Stimulated activated CD4-positive, alpha-beta T cell treated with anti-CD3 and anti-CD28 coated beads, Interleukin-15, amount 100 ng/mL, for 48 hours (primary cell): Measurements from ENCODE around the gene GOLGA6A.
"Not testable (repeated sequence)": the region's sequence is repeated elsewhere in the genome, so short reads cannot be mapped to it uniquely, and the experiment has no call there.

Experiments used
- DNase-seq, 2 donors: peaks; one replicate each; pipeline ENCODE4 v3.0.0-alpha.2; 2020; ENCODE audit warnings: low read depth in 2 of 2

Gene GOLGA6A

GRCh38 chr15:74099963-74100733, 17.8 kb upstream of the GOLGA6A start:
- peak; percentile 74 to 75 for DNase-seq

- DNase-seq = not testable (repeated sequence)
Observed at GRCh38 chr15:74096753-74097474, 14.6 kb upstream of the GOLGA6A start.

DNA sequence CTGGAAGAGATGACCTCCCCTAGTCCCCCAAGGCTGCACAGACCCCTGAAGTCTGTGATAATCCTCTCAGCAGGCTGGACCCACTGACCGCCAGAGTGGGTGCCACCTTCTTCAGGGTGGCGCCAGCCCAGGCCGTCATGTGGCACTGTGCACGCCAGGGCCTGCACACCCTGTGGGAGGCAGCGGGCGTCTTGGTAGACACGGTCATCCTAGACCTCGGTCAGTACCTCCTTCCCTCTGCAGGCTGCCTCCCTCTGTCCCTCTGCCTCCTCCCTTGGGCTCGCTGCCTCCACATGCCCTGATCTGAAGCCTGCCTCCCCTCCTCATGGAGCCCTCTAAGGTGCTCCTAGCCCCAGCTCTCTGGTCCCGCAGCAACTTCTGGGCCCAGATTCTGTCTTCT, 13.3 kb upstream of the GOLGA6A start:
- not testable (repeated sequence) for DNase-seq

DNA sequence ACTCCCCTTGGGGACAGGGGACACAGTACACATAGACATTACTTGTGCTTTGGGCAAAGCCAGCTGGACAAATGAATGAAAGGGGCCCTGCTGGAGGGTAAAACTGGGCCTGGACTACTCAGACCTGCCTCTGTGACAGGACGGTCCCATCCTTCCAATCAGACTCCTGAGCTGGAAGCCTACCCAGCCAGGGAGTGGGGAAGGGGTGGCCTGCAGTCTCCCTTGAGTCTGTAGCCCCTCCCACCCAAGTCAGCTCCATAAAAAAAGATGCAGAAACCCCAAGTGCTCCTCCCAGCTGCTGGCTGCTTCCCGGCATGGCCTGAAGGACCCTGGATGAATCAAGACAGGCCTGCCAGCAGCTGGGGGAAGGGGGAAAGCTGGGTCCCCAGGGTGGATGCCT, 12.2 kb upstream of the GOLGA6A start:
- not testable (repeated sequence) for DNase-seq

DNA sequence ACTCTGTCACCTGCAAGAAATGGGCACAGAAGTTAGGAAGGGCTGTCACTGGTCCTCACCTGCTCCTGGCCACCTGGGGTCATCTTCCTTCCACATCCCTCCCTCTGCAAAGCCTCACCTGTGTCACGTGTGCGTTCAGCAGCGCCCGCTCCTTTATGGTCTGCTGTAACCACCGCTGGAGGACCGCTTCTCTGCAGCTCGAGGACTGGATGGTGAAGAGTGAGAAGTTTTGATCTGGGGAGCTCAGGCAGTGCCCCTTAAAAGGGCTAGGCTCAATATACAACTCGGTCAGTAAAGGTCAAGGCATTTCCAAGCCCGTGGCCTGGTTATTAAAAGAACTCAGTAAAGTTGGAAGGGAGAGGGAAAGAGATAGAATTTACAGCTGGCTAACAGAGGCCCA, 6.6 kb downstream of the GOLGA6A start:
- not testable (repeated sequence) for DNase-seq

DNA sequence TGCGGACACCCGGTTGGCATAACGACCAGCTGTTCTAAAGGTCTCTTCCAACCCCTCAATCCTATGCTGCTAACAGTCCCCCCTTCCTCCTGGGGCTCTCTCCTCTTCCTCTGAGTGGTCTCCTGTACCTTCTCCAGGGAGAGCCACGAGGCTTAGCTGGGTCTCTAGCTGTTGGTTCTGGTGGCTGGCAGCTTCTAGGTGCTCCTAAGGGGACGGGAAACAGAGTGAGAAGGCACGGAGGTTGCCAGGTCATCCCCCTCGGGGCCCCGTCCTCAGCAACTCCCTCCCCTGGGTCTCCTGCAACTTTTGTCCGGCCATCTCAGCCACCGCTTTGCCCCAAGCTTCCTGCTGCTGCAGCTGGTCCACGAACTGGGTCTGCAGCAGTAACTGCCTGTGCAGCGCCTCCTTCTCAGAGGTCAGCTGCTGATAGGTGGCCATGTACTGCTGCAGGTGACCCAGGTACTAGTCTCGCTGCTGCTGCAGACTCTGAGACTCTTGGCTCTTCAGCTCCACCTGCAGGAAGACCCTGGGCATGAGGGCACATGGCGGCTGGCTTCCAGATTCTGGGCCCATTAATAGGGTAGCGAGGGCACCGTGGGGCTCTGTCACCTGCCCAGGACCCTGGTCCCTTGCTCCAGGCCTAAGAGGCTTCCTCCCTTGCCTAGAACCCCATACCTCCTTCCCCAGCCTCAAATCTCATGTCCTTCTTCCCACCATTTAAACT, 9.6 kb downstream of the GOLGA6A start:
- peak in 1 of 2 donors; percentile 9 for DNase-seq

DNA sequence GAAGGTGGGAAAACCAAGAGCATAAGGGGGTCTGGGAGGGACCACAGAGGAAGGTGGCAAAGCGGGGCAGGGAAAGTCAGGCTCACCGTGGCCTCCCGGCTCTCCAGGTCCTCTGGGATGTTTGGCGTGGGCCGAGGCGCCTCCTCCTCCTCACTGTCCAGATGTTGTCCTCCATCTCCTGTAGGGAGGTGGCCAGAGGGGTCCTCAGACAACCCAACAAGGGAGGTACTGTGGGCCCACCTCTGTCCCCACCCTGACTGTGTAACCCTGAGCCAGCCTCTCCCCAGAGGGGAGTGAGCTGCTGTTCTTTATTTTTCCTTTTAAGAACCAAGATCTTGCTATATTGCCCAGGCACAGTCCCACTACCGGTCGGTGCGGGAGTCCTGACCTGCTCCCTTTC, 10.2 kb downstream of the GOLGA6A start:
- not testable (repeated sequence) for DNase-seq

DNA sequence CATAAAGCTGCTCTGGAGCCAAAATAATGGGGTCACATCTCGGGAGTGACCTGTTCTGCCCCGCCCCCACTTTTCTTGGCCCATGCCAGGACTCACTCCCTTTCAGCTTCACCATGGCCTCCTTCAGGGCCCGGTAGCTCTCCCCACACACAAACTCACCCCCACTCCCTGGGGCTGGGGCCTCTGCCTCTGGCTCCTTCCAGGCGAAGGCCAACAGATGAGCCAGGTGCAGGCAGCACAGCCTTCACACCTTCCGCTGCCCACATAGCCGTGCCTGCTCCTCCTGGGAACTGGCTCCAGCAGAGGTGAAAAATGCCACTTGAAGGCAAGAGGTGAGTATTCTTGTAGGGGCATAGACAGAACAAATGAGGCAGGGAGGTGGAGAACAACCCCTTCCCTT, 10.7 kb downstream of the GOLGA6A start:
- not testable (repeated sequence) for DNase-seq

DNA sequence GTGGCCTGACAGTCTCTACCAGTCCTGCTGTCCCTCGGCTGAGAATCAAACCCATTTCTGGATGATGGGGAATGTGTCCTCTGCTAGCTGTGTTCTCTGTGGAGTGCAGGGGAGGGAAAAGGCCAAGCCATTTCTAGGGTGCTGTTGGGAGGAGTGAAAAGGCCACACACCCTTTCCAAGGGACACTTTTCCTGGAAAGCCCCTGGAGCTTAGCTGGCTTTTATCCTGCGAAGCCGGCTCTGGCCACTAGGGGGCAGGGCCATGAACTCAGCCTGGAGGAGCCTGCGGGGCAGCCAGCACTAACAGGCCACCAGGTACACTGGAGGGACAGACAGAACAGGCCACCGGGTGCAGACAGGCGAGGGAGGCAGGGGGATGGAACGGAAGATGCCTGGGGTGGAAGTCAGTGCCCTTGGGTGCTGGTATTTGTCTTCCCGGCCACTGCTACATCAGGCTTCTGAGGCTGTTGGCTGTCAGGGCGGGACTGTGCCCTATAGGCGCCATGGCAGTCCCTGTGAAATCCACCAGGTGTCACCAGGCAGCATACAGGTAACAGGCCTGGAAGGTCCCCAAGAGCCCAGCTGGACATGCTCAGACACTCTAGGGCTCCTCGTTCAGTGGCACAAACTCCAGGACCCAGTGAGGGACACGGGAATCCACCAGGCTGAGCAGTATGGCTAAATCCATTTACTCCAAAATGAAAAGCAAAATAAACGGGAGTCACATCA, 16.5 kb downstream of the GOLGA6A start:
- peak in 1 of 2 donors; percentile 26 for DNase-seq

GRCh38 chr15:74064822-74065221, 17.5 kb downstream of the GOLGA6A start:
- not testable (repeated sequence) for DNase-seq

DNA sequence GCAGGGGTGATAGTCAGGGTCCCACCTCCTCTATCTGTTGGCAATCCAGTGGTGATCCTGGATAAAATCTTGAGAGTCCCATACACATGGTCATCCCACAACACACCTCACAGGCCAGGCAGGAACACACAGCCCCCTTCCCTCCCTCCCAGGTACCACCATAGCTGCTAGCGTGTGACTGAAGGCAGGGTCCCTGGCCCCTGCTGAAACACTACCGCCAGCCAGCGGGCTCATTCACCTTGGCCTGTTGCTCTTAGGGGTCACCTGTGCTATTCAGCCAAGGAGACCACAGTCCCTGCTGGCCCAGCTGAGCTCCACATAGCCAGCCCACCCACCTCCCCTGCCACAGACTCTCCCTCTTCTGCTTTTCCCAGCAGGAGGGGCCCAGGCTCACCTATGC, 18.2 kb downstream of the GOLGA6A start:
- DNase-seq = not testable (repeated sequence)

DNA sequence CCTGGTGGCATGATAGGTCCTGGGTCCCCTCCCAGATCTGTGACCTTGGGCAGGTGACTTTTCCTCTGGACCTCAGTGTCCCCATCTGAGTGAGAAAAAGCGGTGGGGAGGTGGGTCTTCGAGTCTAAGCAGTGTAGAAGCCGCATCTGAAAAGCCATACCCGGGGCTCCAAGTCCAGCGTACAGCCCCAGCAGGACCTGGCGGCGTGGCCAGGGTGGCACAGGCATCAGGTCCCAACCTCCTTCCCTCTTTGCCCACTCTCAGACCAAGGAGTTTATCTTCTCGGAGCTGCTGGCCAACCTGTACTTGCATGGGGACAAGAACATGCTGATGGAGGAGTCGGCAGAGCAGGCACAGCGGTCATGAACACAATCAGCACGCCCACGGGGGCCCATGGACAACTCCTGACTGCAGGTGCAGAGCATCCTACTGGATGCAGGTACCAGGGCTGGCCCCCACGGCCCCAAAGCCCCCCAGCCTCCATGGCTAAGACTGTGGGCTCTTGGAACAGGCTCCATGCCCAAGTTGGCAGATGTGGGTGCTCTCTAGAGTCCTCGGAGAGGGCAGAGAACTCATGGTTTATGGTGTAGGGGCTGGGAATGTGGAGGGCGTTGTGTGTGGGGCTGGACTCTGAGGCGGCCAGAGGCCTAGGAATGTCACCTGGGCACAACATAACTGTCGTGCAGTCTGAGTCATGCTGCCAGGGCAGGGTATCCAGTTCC, 18.8 kb downstream of the GOLGA6A start:
- not testable (repeated sequence) for DNase-seq

- no peak for DNase-seq
Observed at GRCh38 chr15:74062671-74063070, 19.7 kb downstream of the GOLGA6A start.

GRCh38 chr15:74062236-74062635, 20.1 kb downstream of the GOLGA6A start:
- DNase-seq = no peak

GRCh38 chr15:74060251-74060650, 22.1 kb downstream of the GOLGA6A start:
- no peak for DNase-seq

- DNase-seq = not testable (repeated sequence)
Observed at GRCh38 chr15:74059050-74059833, 23.1 kb downstream of the GOLGA6A start.

DNA sequence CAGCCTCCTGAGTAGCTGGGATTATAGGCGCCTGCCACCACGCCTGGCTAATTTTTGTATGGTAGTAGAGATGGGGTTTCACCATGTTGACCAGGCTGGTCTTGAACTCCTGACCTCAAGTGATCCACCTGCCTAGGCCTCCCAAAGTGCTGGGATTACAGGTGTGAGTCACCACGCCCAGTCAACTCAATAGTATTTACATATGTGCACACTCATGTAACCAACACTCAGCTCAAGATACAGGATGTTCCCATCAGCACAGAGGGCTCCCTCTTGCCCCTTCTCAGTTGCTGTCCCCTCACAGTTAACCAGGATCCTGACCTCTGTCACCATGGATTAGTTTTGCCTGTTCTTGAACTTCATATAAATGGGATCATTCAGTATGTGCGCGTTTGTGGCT, 26.0 kb downstream of the GOLGA6A start:
- DNase-seq = not testable (repeated sequence)

DNA sequence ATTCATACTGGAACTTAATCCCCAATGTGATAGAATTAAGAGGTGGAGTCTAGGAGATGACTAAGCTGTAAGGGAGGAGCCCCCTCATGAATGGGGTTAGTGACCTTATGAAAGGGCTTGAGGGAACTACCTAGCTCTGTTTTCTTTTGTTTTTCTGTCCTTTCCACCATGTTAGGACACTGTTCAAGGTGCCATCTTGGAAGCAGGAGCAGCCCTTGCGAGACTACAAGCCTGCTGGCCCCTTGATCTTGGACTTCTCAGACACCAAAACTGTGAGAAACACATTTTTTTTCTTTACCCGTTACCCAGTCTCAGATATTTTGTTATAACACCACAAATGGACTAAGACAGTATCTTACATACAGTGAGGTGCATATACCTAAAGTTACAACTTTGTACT, 26.5 kb downstream of the GOLGA6A start:
- DNase-seq = no peak

DNA sequence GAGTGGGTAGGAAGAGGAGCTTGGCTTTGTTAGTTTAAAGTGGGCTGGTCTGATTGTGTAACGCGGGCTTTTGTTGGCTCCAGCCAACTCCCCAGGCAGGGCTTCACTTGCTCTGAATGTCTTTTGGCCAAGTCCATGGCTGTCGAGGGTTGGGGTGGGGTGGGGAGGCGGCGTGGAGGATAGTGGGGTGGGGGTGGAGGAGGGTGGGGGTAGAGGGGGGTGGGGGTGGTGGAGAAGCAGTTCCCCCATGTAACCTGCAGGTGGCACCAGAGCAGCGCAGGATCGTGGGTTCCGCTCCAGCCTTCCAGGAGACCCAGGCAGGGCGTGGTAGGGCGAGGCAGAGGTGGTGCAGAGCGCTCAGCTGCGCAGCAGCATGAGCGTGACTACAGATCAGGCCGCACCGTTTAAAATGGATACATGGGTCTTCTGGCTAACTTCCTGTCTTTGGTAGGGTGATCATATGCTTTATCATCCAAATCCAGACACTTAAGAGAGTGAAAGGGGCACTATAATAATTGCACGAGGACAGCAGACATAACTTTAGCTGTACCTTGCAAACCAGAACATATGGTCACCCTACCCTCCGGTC, 28.3 kb downstream of the GOLGA6A start:
- peak; percentile 65 to 71 for DNase-seq

DNA sequence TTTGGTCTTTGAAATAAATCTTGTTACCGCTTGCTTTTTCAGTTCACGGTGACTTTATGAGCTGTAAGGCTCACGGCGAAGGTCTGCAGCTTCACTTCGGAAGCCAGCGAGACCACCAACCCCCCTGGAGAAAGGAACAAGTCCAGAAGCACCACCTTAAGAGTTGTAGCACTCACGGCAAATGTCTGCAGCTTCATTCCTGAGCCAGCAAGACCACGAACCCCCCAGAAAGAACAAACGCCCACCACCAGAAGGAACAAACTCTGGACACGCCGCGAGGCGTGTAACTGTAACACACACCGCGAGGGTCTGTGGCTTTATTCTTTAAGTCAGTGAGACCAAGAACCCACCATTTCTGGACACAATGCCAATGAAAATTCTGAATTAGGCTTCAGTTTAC, 28.8 kb downstream of the GOLGA6A start:
- no peak for DNase-seq
